Measurements from ENCODE around the gene ZNF490. TPM values are rescaled to one million over a fixed set of nuclear protein-coding genes. Genes with fewer than 3 reads are reported as not detected.

The ZNF490 gene
- total and polyA plus RNA-seq, 12 donors, result 0.34 to 10.9 (median 5.8) TPM

DNA sequence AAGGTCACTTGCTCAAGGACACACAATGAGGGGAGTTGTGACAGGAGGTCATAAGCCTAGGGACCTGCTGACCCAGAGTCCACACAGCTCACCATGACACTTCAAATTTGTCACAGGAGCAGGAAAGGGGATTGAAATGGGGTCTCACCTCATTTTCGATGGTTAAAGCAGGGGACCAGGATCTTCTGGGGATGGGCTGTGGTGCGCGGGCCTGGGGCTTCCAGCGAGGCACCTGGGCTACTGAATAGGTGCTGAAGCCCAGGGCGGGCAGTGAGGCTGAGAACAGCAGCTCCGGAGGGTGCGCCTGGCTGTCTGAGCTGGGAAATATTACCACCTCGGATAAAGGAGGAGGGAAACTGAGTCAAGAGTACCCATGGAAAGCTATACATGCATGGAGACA is 44.9 kb upstream of the ZNF490 start:
- H3K9me3 ChIP-seq (replicated peaks in 1 of 3), result no peaks in the 10 kb centered on the region
- peaks cover 0 to 32% of the 10 kb centered on the region in 2 donors for H3K36me3 ChIP-seq (replicated peaks in 1 of 2)
- no peaks in the 10 kb centered on the region for H3K27me3 ChIP-seq
- no peak overlapping the region for H3K4me3 ChIP-seq
- H3K4me1 ChIP-seq (replicated peaks in 1 of 2), result no peaks in the 10 kb centered on the region
- H3K27ac ChIP-seq, result no peak overlapping the region
- no peak for DNase-seq
- intact Hi-C loops (cut with DNase I), result no loop called here
- TF ChIP-seq POLR2A (IDR thresholded peaks at IDR 0.05), result no peak
- TF ChIP-seq, protein P1, sequence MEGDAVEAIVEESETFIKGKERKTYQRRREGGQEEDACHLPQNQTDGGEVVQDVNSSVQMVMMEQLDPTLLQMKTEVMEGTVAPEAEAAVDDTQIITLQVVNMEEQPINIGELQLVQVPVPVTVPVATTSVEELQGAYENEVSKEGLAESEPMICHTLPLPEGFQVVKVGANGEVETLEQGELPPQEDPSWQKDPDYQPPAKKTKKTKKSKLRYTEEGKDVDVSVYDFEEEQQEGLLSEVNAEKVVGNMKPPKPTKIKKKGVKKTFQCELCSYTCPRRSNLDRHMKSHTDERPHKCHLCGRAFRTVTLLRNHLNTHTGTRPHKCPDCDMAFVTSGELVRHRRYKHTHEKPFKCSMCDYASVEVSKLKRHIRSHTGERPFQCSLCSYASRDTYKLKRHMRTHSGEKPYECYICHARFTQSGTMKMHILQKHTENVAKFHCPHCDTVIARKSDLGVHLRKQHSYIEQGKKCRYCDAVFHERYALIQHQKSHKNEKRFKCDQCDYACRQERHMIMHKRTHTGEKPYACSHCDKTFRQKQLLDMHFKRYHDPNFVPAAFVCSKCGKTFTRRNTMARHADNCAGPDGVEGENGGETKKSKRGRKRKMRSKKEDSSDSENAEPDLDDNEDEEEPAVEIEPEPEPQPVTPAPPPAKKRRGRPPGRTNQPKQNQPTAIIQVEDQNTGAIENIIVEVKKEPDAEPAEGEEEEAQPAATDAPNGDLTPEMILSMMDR (IDR thresholded peaks at IDR 0.05), result no peak
- WGBS, 4 donors, result 88 to 94% (median 91%) methylated on average over 8 of the region's 8 CpGs

DNA sequence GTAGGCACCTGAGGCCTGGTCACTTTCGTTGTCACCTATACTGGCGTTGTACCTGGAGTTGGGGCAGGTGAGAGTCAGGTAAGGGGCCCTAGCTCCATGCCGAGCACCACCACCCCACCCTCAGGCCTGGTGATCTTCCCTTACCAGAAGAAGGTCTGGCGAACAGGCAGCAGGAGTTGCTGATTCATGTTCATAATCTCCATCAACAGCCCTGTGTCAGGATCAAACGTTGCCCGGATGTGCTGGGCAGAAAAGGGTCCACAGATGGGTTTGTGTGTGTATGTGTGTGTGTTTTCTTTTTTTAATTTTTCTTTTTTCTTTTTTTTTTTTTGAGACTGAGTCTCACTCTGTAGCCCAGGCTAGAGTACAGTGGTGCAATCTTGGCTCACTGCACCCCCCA is 41.6 kb upstream of the ZNF490 start:
- Histone ChIP-seq H3K27me3 (no peaks in the 10 kb centered on the region), H3K36me3 (replicated peaks in 1 of 2) (peaks cover 0 to 24% of the 10 kb centered on the region in 2 donors), H3K9me3 (replicated peaks in 1 of 3) (no peaks in the 10 kb centered on the region), H3K4me1 (replicated peaks in 1 of 2) (peaks cover 8 to 13% of the 10 kb centered on the region in 2 donors), H3K4me3 (no peak overlapping the region), H3K27ac (no peak overlapping the region)
- WGBS, 4 donors, result 90 to 93% (median 92%) methylated on average over 6 of the region's 6 CpGs
- TF ChIP-seq, protein P1 (IDR thresholded peaks at IDR 0.05), result no peak
- no peak for TF ChIP-seq POLR2A (IDR thresholded peaks at IDR 0.05)
- DNase-seq, result no peak
- intact Hi-C loops (cut with DNase I), result no loop called here

DNA sequence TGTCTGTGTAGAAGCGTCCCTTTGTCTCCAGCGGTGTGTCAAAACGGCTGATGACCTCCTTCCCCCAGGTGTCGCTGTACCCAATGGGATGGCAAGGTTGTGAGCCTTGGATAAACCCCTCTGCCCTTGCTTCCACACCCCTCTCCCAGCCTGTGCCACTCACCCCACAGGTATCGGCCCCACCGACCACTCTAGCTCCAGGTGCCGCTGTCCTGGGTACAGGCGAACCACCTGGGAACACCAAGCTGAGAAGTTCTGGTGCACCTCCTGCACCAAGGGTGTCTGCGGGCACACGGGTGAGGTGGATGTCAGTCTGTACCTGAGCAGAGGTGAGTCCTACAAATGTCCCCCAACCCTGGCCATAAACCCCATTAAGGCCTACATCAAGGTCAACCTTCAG is 39.3 kb upstream of the ZNF490 start:
- 93 to 97% (median 94%) methylated on average over 9 to 10 of the region's 10 CpGs for WGBS, 4 donors
- Histone ChIP-seq H3K27me3 (no peaks in the 10 kb centered on the region), H3K27ac (no peak overlapping the region), H3K4me3 (no peak overlapping the region), H3K9me3 (replicated peaks in 1 of 3) (no peaks in the 10 kb centered on the region), H3K36me3 (replicated peaks in 1 of 2) (peaks cover 0 to 8% of the 10 kb centered on the region in 2 donors), H3K4me1 (replicated peaks in 1 of 2) (peaks cover 8 to 13% of the 10 kb centered on the region in 2 donors)
- intact Hi-C loops (cut with DNase I), result no loop called here
- TF ChIP-seq, protein P1 (IDR thresholded peaks at IDR 0.05), result no peak
- no peak for DNase-seq

DNA sequence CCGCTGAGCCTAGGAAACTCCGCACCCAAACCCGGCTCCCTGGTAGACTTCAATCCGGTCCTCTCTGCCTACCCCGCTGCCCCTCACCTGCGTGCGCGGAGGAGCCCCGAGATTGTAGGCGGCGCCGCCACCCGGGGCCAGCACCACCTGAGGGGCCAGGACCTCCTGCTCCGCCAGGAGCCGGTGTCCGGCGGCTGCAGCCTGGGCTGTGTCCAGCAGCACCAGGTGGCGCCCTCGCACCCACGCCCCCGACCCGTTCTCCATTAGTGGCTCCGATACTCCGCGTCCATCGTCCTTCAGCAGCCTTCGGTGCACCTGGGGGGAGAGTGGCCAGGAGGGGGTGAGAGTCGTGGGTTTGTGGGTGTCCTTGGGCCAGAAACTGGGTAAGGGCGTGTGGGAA is 37.5 kb upstream of the ZNF490 start:
- DNase-seq, result peak in 3 of 7 donors; percentile 33 to 56 (median 43)
- peak overlapping the region in 2 of 4 donors; percentile 23 to 57 for H3K4me3 ChIP-seq
- no peak for TF ChIP-seq POLR2A (IDR thresholded peaks at IDR 0.05)
- TF ChIP-seq, protein P1 (IDR thresholded peaks at IDR 0.05), result peak in 3 of 6 experiments; percentile 15 to 37 (median 31)
- H3K27me3 ChIP-seq, result no peaks in the 10 kb centered on the region
- intact Hi-C loops (cut with DNase I), result no loop called here
- WGBS, 4 donors, result 6 to 20% (median 8%) methylated on average over 7 to 29 of the region's 29 CpGs
- H3K36me3 ChIP-seq (replicated peaks in 1 of 2), result peaks cover 0 to 8% of the 10 kb centered on the region in 2 donors
- H3K9me3 ChIP-seq (replicated peaks in 1 of 3), result no peaks in the 10 kb centered on the region
- H3K27ac ChIP-seq, result peak overlapping the region in 1 of 5 donors; percentile 46
- peaks cover 8 to 13% of the 10 kb centered on the region in 2 donors for H3K4me1 ChIP-seq (replicated peaks in 1 of 2)

Measured in adrenal gland (tissue), 12 donors.